Caco-2 (cell line): Measurements from ENCODE around the gene STK36. TPM values are rescaled to one million over a fixed set of nuclear protein-coding genes. Genes with fewer than 3 reads are reported as not detected.

Source experiments
- BruUV-seq: library from RNA; stranded (reverse); fragments of 400-500 nt; replicated peaks from 2 replicates; lab custom pipeline; 2021; lab: Mats Ljungman, UMichigan
- CTCF ChIA-PET: fragments of 300-600 bp; sonication (Branson Sonifier 250); formaldehyde crosslinking; loops from one replicate; lab custom pipeline; 2022; ENCODE audit warnings: antibody characterized with exemption; lab: Charles Lee
- POLR2A ChIA-PET: fragments of 300-600 bp; sonication (Branson Sonifier 250); formaldehyde crosslinking; loops from one replicate; lab custom pipeline; 2022; ENCODE audit warnings: antibody characterized with exemption; lab: Charles Lee
- DNase-seq, 2 experiments: peaks; one replicate each; pipeline versions ENCODE4 v3.0.0 to v3.0.0-alpha.2; 2020 to 2022
- H3K27me3 ChIP-seq: replicated peaks from 2 replicates; pipeline ENCODE4 v1.6.0; 2011; ENCODE audit warnings: low read length; ENCODE audit not compliant: control insufficient read depth, insufficient read depth
- H3K36me3 ChIP-seq: 2 replicates; pipeline ENCODE4 v1.5.1; 2011; ENCODE audit warnings: low read length; ENCODE audit not compliant: control insufficient read depth, insufficient read depth
- H3K4me1 ChIP-seq: fragments of 250-450 bp; sonication (Bioruptor Pico); 2 replicates; pipeline ENCODE4 v1.5.1; 2020; ENCODE audit warnings: mild to moderate bottlenecking
- H3K4me3 ChIP-seq: 2 replicates; pipeline ENCODE4 v1.5.1; 2011; ENCODE audit warnings: low read depth, mild to moderate bottlenecking, control low read depth, low read length
- H3K9me3 ChIP-seq: fragments of 250-450 bp; sonication (Bioruptor Pico); 2 replicates; pipeline ENCODE4 v1.5.1; 2020; ENCODE audit warnings: mild to moderate bottlenecking, moderate library complexity
- H3K27ac Mint-ChIP-seq: one replicate; pipeline ENCODE4 v1.8.0; 2022; ENCODE audit warnings: mixed read lengths; ENCODE audit not compliant: unreplicated experiment
- H3K27me3 Mint-ChIP-seq: one replicate; pipeline ENCODE4 v1.8.0; 2022; ENCODE audit warnings: mixed read lengths; ENCODE audit not compliant: insufficient read depth, unreplicated experiment
- H3K36me3 Mint-ChIP-seq: one replicate; pipeline ENCODE4 v1.8.0; 2022; ENCODE audit warnings: mild to moderate bottlenecking, mixed read lengths; ENCODE audit not compliant: insufficient read depth, unreplicated experiment
- H3K4me1 Mint-ChIP-seq: one replicate; pipeline ENCODE4 v1.8.0; 2022; ENCODE audit warnings: low read depth, mixed read lengths; ENCODE audit not compliant: unreplicated experiment
- H3K4me3 Mint-ChIP-seq: one replicate; pipeline ENCODE4 v1.8.0; 2022; ENCODE audit warnings: mild to moderate bottlenecking, moderate library complexity, mixed read lengths; ENCODE audit not compliant: unreplicated experiment
- H3K9me3 Mint-ChIP-seq: one replicate; pipeline ENCODE4 v1.8.0; 2022; ENCODE audit warnings: mixed read lengths; ENCODE audit not compliant: unreplicated experiment
- CTCF ChIP-seq, 2 experiments: fragments of 200-600 bp in 1 of 2; IDR thresholded peaks; 1 replicate in 1 of 2; 2 replicates in 1 of 2; pipeline versions ENCODE4 v1.5.1 to v1.8.0; 2011 to 2022; ENCODE audit warnings: antibody characterized with exemption in 1 of 2, control low read depth in 1 of 2, inconsistent platforms in 1 of 2, low read depth in 1 of 2, low read length in 1 of 2, mild to moderate bottlenecking in 1 of 2, moderate library complexity in 1 of 2; ENCODE audit not compliant: insufficient read depth in 1 of 2, severe bottlenecking in 1 of 2, unreplicated experiment in 1 of 2
- intact Hi-C: fragments of 100-400 bp; cut with micrococcal nuclease; formaldehyde crosslinking; loops from one replicate; pipeline ENCODE4 v1.10.0; 2022; ENCODE audit not compliant: unreplicated experiment
- total RNA-seq: library from RNA; stranded (reverse); gene quantifications from 2 replicates; pipeline ENCODE4 v1.2.3, GENCODE V29; 2022

The STK36 gene
- total RNA-seq, 1 experiment from 2014 or later = 44.1 TPM

- Histone ChIP-seq H3K4me1 (peaks cover 18% of the 10 kb centered on the region), H3K9me3 (no peaks in the 10 kb centered on the region), H3K36me3 (no peaks in the 10 kb centered on the region; the same call in 1 of the 2 replicates), H3K27me3 (no peaks in the 10 kb centered on the region), H3K4me3 (peak within 1 kb of the TSS; percentile 100)
- H3K27ac Mint-ChIP-seq = peak within 1 kb of the TSS; percentile 94
- no peaks in the 10 kb centered on the region for H3K27me3 Mint-ChIP-seq
- intact Hi-C loops = loop anchor here (1.0 to 10.0 kb wide), 6 partner anchors 24 to 254 kb away; partner anchors contain the start of genes BCS1L, CYP27A1, RNF25 and STK36
- no peaks in the 10 kb centered on the region for H3K9me3 Mint-ChIP-seq
- CTCF ChIA-PET = interaction anchor here (0.6 to 1.6 kb wide), 21 partner anchors 8 to 354 kb away, joined by 3 to 21 read pairs (median 5); partner anchors contain the start of genes BCS1L, CATIP, CYP27A1 and STK36
- peak within 1 kb of the TSS; percentile 97 for H3K4me3 Mint-ChIP-seq
- H3K36me3 Mint-ChIP-seq = peaks cover 4% of the 10 kb centered on the region
- H3K4me1 Mint-ChIP-seq = peaks cover 13% of the 10 kb centered on the region
- no TSS peak for BruUV-seq
- POLR2A ChIA-PET = interaction anchor here (0.5 to 1.6 kb wide), 5 partner anchors 12 to 277 kb away, joined by 3 to 6 read pairs (median 5); partner anchors contain the start of genes BCS1L, CYP27A1 and ZNF142
- DNase-seq = peak; percentile 98 to 99
- peak; percentile 74 to 89 for TF ChIP-seq CTCF (IDR thresholded peaks at IDR 0.05; ENCODE audit: insufficient read depth in 1 of 2, low read depth in 1 of 2, low read length in 1 of 2, severe bottlenecking in 1 of 2, unreplicated experiment in 1 of 2)
These were observed 39.0 kb downstream of the STK36 start, which contains the start of gene TTLL4 for GRCh38 chr2:218710687-218711549. Gene TTLL4 (plus strand): TSS chr2:218710835. CDS start chr2:218737677, 26,842 bp downstream.

GRCh38 chr2:218711550-218711929 is 39.7 kb downstream of the STK36 start:
- Mint-ChIP-seq H3K4me3 (peak overlapping the region; percentile 97), H3K27me3 (no peaks in the 10 kb centered on the region), H3K4me1 (peaks cover 13% of the 10 kb centered on the region), H3K36me3 (peaks cover 7% of the 10 kb centered on the region), H3K27ac (peak overlapping the region; percentile 94), H3K9me3 (no peaks in the 10 kb centered on the region)
- H3K36me3 ChIP-seq = no peaks in the 10 kb centered on the region; the same call in 1 of the 2 replicates
- TF ChIP-seq CTCF (IDR thresholded peaks at IDR 0.05; ENCODE audit: insufficient read depth in 1 of 2, low read depth in 1 of 2, low read length in 1 of 2, severe bottlenecking in 1 of 2, unreplicated experiment in 1 of 2) = no peak
- H3K4me1 ChIP-seq = peaks cover 13% of the 10 kb centered on the region
- DNase-seq = no peak
- peak overlapping the region; percentile 100 for H3K4me3 ChIP-seq
- POLR2A ChIA-PET = interaction anchor here (1.0 to 1.6 kb wide), 2 partner anchors 23 to 52 kb away, joined by 3 to 6 read pairs; partner anchors contain the start of genes BCS1L and ZNF142
- TSS peak; percentile 81 for BruUV-seq
- H3K27me3 ChIP-seq = no peaks in the 10 kb centered on the region
- intact Hi-C loops = loop anchor here (1.0 to 10.0 kb wide), 4 partner anchors 39 to 253 kb away; partner anchors contain the start of genes CYP27A1, RNF25 and STK36
- H3K9me3 ChIP-seq = no peaks in the 10 kb centered on the region
- CTCF ChIA-PET = interaction anchor here (1.1 to 1.6 kb wide), 6 partner anchors 12 to 291 kb away, joined by 3 to 21 read pairs (median 8); partner anchors contain the start of genes BCS1L and ZNF142

- Mint-ChIP-seq H3K4me3 (no peak overlapping the region), H3K4me1 (peaks cover 13% of the 10 kb centered on the region), H3K27me3 (no peaks in the 10 kb centered on the region), H3K9me3 (no peaks in the 10 kb centered on the region), H3K27ac (no peak overlapping the region), H3K36me3 (peaks cover 7% of the 10 kb centered on the region)
- BruUV-seq = no TSS peak
- no peak for DNase-seq
- ChIA-PET POLR2A (no interaction called here), CTCF (no interaction called here)
- H3K9me3 ChIP-seq = no peaks in the 10 kb centered on the region
- peaks cover 13% of the 10 kb centered on the region for H3K4me1 ChIP-seq
- TF ChIP-seq CTCF (IDR thresholded peaks at IDR 0.05; ENCODE audit: insufficient read depth in 1 of 2, low read depth in 1 of 2, low read length in 1 of 2, severe bottlenecking in 1 of 2, unreplicated experiment in 1 of 2) = no peak
- no peak overlapping the region for H3K4me3 ChIP-seq
- intact Hi-C loops = loop anchor here (10.0 kb wide), 1 partner anchor 251 kb away; no protein-coding TSS in a partner anchor
- no peaks in the 10 kb centered on the region; the same call in 1 of the 2 replicates for H3K36me3 ChIP-seq
- no peaks in the 10 kb centered on the region for H3K27me3 ChIP-seq
These were observed 42.0 kb downstream of the STK36 start for GRCh38 chr2:218713922-218714321.
